DMS 273 treated with DMSO at 0.1 percent for 48 hours (cell line): Measurements from ENCODE around the gene F9.
"Not testable (repeated sequence)": the region's sequence is repeated elsewhere in the genome, so short reads cannot be mapped to it uniquely, and the experiment has no call there.

ENCODE experiments used
- DNase-seq: peaks from one replicate; lab custom pipeline; 2025; lab: John Stamatoyannopoulos, UW

F9 gene

GRCh38 chrX:139530550-139530949 lies at the start of gene F9:
TSS of gene F9 (plus strand) at chrX:139530739. CDS start at chrX:139530765, 26 bp downstream.
- DNase-seq, result no peak

- no peak for DNase-seq
Observed at GRCh38 chrX:139483699-139484098, 46.8 kb upstream of the F9 start.

- DNase-seq, result no peak
Observed at GRCh38 chrX:139484591-139484990, 45.9 kb upstream of the F9 start.

- DNase-seq, result no peak
Observed at GRCh38 chrX:139495324-139495723, 35.2 kb upstream of the F9 start.

GRCh38 chrX:139506333-139506732 lies 24.2 kb upstream of the F9 start:
- no peak for DNase-seq

- DNase-seq, result no peak
Observed at GRCh38 chrX:139508099-139508498, 22.4 kb upstream of the F9 start.

- DNase-seq, result no peak
Observed at GRCh38 chrX:139518475-139518874, 12.1 kb upstream of the F9 start.

- not testable (repeated sequence) for DNase-seq
Observed at GRCh38 chrX:139528829-139529228, 1.7 kb upstream of the F9 start.

GRCh38 chrX:139532834-139533233 lies 2.3 kb downstream of the F9 start:
- no peak for DNase-seq

- DNase-seq, result no peak
Observed at GRCh38 chrX:139533444-139533843, 2.9 kb downstream of the F9 start.

GRCh38 chrX:139538907-139539790 lies 8.6 kb downstream of the F9 start:
- DNase-seq, result no peak

GRCh38 chrX:139542652-139543051 lies 12.1 kb downstream of the F9 start:
- no peak for DNase-seq

- no peak for DNase-seq
Observed at GRCh38 chrX:139543920-139544319, 13.4 kb downstream of the F9 start.

GRCh38 chrX:139544591-139544990 lies 14.1 kb downstream of the F9 start:
- DNase-seq, result no peak

- no peak for DNase-seq
Observed at GRCh38 chrX:139554376-139554775, 23.8 kb downstream of the F9 start.

- no peak for DNase-seq
Observed at GRCh38 chrX:139554991-139555675, 24.6 kb downstream of the F9 start.

- DNase-seq, result no peak
Observed at GRCh38 chrX:139559383-139560042, 29.0 kb downstream of the F9 start.

GRCh38 chrX:139560221-139560620 lies 29.7 kb downstream of the F9 start:
- DNase-seq, result no peak

GRCh38 chrX:139563251-139563650 lies 32.7 kb downstream of the F9 start:
- DNase-seq, result no peak

- DNase-seq, result no peak
Observed at GRCh38 chrX:139566981-139567380, 36.4 kb downstream of the F9 start.

- DNase-seq, result no peak
Observed at GRCh38 chrX:139581068-139581467, 50.5 kb downstream of the F9 start.

- DNase-seq, result no peak
Observed at GRCh38 chrX:139585613-139586012, 55.1 kb downstream of the F9 start.

GRCh38 chrX:139596068-139596467 lies 65.5 kb downstream of the F9 start:
- DNase-seq, result no peak
